ENCODE data around the gene RTN4R. TPM values are rescaled to one million over a fixed set of nuclear protein-coding genes. Genes with fewer than 3 reads are reported as not detected.

Gene RTN4R
- total RNA-seq, 2 experiments from 2014 or later = 2.6 to 3.1 TPM

DNA sequence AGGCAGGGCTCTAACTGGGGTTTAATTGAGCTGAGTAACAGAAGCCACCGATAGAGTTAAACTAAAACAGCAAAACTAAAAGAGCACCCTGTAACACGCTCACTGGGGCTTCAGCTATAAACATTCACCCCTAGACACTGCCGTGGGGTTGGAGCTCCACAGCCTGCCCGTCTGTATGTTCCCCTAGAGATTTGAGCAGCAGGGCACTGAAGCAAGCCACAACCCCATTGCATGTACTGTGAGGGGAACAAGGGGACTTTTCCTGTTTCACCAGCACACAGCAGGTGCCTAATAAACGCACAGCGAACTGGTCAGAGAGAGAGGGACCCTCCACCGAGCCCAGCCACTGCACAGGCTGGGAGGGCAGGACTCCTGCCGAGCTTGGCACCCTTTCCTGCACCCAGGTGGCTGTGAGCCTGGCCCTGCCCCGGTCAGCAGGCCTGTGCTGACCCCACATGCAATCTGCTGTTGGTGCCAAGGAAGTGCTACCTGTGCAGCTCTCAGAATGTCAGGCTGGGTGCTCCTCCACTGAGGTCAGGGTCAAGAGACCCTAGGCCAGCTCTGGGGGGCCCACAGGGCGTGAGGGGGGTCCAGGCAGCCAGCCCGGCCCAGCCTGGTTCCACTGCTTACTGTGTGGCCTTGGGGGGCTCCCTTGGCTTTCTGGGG lies 31.9 kb downstream of the RTN4R start:
- H3K27ac Mint-ChIP-seq = no peak overlapping the region
- H3K9me3 Mint-ChIP-seq = no peaks in the 10 kb centered on the region
- peaks cover 4% of the 10 kb centered on the region for H3K4me1 Mint-ChIP-seq (ENCODE audit: low read depth)
- POLR2A ChIA-PET = no interaction called here
- CTCF ChIA-PET = interaction anchor here (1.2 to 2.8 kb wide), 2 partner anchors 49 to 79 kb away, joined by 3 to 10 read pairs; no protein-coding TSS in a partner anchor
- H3K27me3 Mint-ChIP-seq = no peaks in the 10 kb centered on the region
- intact Hi-C loops (cut with micrococcal nuclease) = no loop called here
- DNase-seq = no peak
- H3K4me3 Mint-ChIP-seq = no peak overlapping the region
- no peaks in the 10 kb centered on the region for H3K36me3 Mint-ChIP-seq

DNA sequence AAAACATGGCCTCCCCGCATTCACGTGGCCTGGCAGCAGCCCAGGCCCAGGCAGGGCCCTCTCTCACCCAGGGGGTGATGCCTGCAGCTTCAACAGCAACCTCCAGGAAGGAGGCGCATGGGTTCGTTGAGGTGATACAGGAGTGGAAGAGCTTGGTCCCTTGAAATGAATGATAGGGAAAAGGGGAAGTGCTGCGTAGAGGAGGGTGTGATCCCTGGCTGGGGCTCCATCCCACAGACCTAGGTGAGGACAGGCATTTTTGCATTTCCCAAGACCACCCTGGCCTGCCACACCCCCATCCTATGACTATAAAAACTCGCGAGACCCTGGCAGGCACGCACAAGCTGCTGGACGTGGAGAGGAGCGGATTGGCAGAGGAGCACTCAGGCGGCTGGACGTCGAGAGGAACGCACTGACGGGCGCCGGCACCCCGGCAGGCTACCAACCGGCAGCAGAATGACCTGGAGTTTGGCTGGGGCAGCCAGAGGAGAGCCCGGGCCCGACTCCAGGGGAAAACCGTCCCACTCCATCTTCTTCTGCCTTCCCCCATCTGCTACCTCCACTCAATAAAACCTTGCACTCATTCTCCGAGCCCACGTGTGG lies 32.6 kb downstream of the RTN4R start:
- no peaks in the 10 kb centered on the region for H3K36me3 Mint-ChIP-seq
- DNase-seq = no peak
- H3K4me3 Mint-ChIP-seq = no peak overlapping the region
- H3K27ac Mint-ChIP-seq = no peak overlapping the region
- peaks cover 3% of the 10 kb centered on the region for H3K4me1 Mint-ChIP-seq (ENCODE audit: low read depth)
- no peaks in the 10 kb centered on the region for H3K9me3 Mint-ChIP-seq
- no peaks in the 10 kb centered on the region for H3K27me3 Mint-ChIP-seq
- POLR2A ChIA-PET = no interaction called here
- intact Hi-C loops (cut with micrococcal nuclease) = no loop called here
- CTCF ChIA-PET = interaction anchor here (0.6 to 1.2 kb wide), 2 partner anchors 48 to 185 kb away, joined by 3 to 5 read pairs; no protein-coding TSS in a partner anchor

DNA sequence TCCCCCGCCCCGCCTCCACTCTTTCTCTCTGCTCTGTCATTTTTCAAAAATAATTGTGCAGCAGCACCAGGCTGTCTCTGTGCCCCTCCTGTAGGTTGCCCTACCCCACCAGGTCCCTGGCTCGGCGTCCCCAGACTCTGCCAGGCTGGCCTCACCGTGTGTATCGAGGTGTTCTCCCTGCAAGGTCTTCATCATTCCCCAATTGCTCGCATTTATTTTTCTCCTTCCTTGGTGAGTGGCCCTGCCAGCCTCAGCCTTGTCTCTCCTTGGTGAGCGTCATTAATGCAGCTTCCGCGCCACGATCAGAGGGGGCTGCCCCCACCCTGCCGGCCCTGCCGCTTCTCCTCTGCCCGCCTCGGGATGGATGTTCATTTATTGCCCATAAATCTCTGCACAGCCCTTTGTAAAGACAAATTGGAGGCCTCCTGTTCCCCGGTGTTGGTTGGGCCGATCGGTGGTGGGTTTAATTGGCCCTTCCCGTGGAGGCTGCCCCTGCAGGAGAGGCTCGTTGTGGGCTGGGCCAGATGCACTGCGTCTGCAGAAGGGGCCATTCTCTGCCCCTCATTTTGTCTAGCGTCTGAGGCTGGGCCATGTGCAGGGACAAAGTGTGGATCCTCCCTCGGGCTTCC lies 33.2 kb downstream of the RTN4R start:
- intact Hi-C loops (cut with micrococcal nuclease) = no loop called here
- H3K4me3 Mint-ChIP-seq = no peak overlapping the region
- CTCF ChIA-PET = interaction anchor here (0.6 kb wide), 1 partner anchor 185 kb away, joined by 5 read pairs; no protein-coding TSS in a partner anchor
- H3K27me3 Mint-ChIP-seq = no peaks in the 10 kb centered on the region
- no peaks in the 10 kb centered on the region for H3K36me3 Mint-ChIP-seq
- peaks cover 3% of the 10 kb centered on the region for H3K4me1 Mint-ChIP-seq (ENCODE audit: low read depth)
- POLR2A ChIA-PET = no interaction called here
- no peak for DNase-seq
- no peak overlapping the region for H3K27ac Mint-ChIP-seq
- no peaks in the 10 kb centered on the region for H3K9me3 Mint-ChIP-seq

DNA sequence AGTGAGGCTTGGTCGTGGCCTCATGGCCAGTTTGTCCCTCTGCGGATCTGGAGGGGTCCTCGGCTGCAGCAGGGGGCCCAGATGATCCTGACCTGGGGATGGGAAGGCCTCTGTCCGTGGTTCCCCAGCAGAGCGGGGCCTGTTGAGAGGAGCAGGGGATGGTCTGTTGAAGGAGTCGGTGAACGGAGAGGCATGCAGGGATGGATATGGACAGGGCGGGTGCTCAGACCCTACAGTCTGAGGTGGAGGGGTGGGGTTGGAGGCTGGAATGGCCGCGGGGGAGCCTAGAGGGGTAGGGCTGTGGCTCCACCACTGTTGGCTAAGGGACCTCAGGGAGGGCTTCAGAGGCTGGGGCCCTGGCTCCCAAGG lies 33.8 kb downstream of the RTN4R start:
- CTCF ChIA-PET = no interaction called here
- intact Hi-C loops (cut with micrococcal nuclease) = no loop called here
- no peak for DNase-seq
- Mint-ChIP-seq H3K27ac (no peak overlapping the region), H3K27me3 (no peaks in the 10 kb centered on the region), H3K4me3 (no peak overlapping the region), H3K4me1 (ENCODE audit: low read depth) (peaks cover 3% of the 10 kb centered on the region), H3K9me3 (no peaks in the 10 kb centered on the region), H3K36me3 (no peaks in the 10 kb centered on the region)
- POLR2A ChIA-PET = no interaction called here

DNA sequence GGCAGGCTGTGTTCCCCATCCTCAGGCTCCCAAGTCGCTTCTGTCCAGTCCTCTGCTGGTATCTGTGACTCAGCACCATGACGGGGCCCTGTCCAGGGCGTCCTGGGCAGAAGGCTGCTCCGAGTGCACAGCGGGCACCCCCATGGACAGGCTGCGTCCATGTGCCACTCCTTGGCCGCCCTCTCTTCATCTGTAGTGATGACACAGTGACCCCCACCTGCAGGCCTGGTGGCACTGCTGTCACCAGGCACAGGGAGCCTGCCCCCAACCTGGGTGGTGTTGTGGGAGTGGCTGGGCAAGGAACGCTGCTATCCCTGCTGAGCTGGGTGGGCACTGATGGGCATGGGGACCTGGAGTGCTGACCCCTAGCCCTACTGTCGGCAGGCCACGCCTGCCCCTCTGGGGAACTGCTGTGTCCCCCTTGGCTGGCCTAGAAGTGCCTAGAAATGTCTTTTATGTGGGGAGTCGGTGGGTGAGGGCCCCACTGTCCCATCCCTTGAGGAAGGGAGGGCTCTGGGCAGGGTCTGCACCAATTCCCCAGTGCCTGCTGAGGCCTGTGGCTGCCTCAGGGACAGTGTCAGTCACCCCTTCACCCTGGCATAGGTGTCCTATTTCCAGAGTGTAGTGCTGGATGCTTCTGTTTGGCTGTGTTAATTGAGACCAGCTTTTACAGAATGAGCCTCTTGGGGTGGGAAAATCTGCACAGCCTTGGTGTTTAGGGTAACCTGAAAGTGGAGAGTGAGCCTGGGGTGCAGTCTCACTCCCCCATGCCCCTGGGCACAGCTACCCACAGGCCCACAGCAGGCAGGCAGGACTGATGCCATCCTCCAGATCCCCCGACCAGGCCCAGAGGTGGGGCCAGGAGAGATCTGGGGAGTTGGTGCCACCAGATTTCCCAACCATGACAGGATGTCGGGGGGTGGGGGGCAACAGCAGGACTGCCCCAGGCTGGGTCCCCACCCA lies 34.5 kb downstream of the RTN4R start:
- DNase-seq = no peak
- Mint-ChIP-seq H3K9me3 (no peaks in the 10 kb centered on the region), H3K4me1 (ENCODE audit: low read depth) (peaks cover under 1% of the 10 kb centered on the region), H3K27ac (no peak overlapping the region), H3K36me3 (no peaks in the 10 kb centered on the region), H3K4me3 (no peak overlapping the region), H3K27me3 (no peaks in the 10 kb centered on the region)
- POLR2A ChIA-PET = no interaction called here
- CTCF ChIA-PET = no interaction called here
- intact Hi-C loops (cut with micrococcal nuclease) = no loop called here

- CTCF ChIA-PET = no interaction called here
- POLR2A ChIA-PET = no interaction called here
- H3K4me1 Mint-ChIP-seq (ENCODE audit: low read depth) = no peaks in the 10 kb centered on the region
- no peak for DNase-seq
- no peaks in the 10 kb centered on the region for H3K9me3 Mint-ChIP-seq
- H3K36me3 Mint-ChIP-seq = no peaks in the 10 kb centered on the region
- no peak overlapping the region for H3K4me3 Mint-ChIP-seq
- H3K27ac Mint-ChIP-seq = no peak overlapping the region
- no peaks in the 10 kb centered on the region for H3K27me3 Mint-ChIP-seq
- intact Hi-C loops (cut with micrococcal nuclease) = no loop called here
Observed at GRCh38 chr22:20232781-20233180, 35.3 kb downstream of the RTN4R start.

DNA sequence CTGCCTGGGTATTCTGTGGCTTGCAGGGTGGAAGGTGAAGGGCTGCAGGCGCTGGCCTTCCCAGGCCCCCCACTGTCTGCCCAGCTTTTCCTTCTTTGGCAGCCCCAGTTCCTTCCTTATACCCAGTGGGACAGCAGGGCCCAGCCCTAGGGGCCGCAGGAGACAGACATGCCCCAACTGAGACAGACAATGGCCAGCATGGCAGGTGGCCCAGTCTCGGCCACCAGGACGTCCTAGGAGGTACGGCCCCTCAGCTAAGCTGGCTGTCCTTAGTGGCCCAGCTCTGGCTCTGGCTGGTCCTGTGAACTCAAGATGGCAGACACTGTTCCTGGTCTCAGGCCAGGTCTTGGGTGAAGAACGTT lies 35.9 kb downstream of the RTN4R start:
- no peak for DNase-seq
- Mint-ChIP-seq H3K4me3 (no peak overlapping the region), H3K27me3 (no peaks in the 10 kb centered on the region), H3K4me1 (ENCODE audit: low read depth) (no peaks in the 10 kb centered on the region), H3K27ac (no peak overlapping the region), H3K9me3 (no peaks in the 10 kb centered on the region), H3K36me3 (no peaks in the 10 kb centered on the region)
- CTCF ChIA-PET = no interaction called here
- POLR2A ChIA-PET = no interaction called here
- intact Hi-C loops (cut with micrococcal nuclease) = no loop called here

DNA sequence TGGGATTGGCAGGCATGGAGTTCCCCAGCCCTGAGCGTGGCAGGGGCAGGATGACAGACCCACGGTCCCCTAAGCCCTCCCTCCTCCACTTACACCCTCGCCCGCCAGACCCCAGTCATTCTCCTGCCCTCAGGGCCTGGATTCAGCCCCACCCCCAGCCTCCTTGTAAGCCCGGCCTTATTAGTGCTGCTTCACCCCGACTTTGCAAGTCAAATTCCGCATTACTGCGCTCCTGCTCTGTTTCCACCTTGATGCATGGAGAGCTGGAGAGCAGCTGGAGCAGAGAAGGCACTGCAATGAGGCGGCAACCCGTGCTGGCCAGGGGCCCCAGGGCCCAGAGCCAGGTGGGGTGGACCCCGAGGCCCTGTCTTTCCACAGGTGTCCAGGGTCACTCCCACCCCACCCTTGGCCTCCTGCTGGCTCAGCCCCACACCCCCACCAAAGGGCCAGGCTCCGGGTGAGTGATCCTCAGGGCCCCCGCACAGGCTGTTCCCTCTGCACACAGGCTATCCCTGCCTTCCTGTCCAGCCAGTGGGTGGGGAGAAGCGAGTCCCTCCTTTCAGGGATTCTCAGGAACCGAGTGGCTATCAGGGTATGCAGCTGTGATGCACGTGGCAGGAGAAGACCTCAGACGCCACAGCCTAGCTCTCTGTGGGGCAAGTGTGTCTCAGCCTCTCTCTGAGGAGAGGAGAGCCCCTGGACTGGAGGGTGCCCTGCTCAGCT lies 36.4 kb downstream of the RTN4R start:
- Mint-ChIP-seq H3K27ac (no peak overlapping the region), H3K9me3 (no peaks in the 10 kb centered on the region), H3K36me3 (no peaks in the 10 kb centered on the region), H3K4me3 (no peak overlapping the region), H3K4me1 (ENCODE audit: low read depth) (no peaks in the 10 kb centered on the region), H3K27me3 (no peaks in the 10 kb centered on the region)
- CTCF ChIA-PET = interaction anchor here (1.0 kb wide), 1 partner anchor 26 kb away, joined by 3 read pairs; no protein-coding TSS in a partner anchor
- POLR2A ChIA-PET = no interaction called here
- intact Hi-C loops (cut with micrococcal nuclease) = no loop called here
- no peak for DNase-seq

DNA sequence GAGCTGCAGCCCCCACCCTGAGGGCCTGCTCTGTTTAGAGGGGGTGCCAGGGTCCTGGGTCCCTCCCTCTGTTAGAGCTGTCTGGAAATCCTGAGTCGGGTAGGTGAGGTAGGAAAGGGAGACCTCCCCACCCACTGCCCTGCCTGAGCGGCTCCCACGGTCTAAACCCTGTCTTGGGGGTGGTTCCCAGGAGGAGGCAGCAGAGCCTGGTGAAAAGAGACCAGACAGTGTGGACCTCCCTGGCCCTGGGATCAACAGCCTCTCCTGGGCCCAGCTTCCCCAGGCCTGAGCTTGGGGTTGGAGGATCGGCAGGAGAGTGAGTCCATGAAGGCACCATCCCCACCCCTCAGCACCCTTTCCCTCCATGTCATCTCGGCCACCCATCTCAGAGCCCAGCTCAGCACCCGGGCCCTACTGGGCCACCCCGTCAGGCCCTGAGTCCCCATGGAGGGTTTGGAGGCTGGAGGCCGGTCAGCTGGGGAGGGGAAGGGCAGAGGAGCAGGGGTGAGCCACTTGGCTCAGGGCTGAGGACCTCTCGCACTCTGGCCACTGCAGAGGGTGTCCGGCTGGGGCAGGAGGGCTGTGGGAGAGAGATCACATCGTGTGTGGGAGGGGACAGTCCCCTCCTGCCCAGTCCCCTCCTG lies 37.2 kb downstream of the RTN4R start:
- Mint-ChIP-seq H3K36me3 (no peaks in the 10 kb centered on the region), H3K27ac (no peak overlapping the region), H3K4me3 (no peak overlapping the region), H3K4me1 (ENCODE audit: low read depth) (no peaks in the 10 kb centered on the region), H3K27me3 (no peaks in the 10 kb centered on the region), H3K9me3 (no peaks in the 10 kb centered on the region)
- ChIA-PET POLR2A (no interaction called here), CTCF (interaction anchor here (1.0 kb wide), 1 partner anchor 27 kb away, joined by 3 read pairs; no protein-coding TSS in a partner anchor)
- intact Hi-C loops (cut with micrococcal nuclease) = no loop called here
- no peak for DNase-seq

- DNase-seq = no peak
- no peak overlapping the region for H3K27ac Mint-ChIP-seq
- no peaks in the 10 kb centered on the region for H3K36me3 Mint-ChIP-seq
- peaks cover 5% of the 10 kb centered on the region for H3K9me3 Mint-ChIP-seq
- ChIA-PET CTCF (interaction anchor here (1.0 kb wide), 1 partner anchor 28 kb away, joined by 3 read pairs; no protein-coding TSS in a partner anchor), POLR2A (no interaction called here)
- no peaks in the 10 kb centered on the region for H3K27me3 Mint-ChIP-seq
- H3K4me1 Mint-ChIP-seq (ENCODE audit: low read depth) = no peaks in the 10 kb centered on the region
- H3K4me3 Mint-ChIP-seq = no peak overlapping the region
- intact Hi-C loops (cut with micrococcal nuclease) = no loop called here
Observed at GRCh38 chr22:20229916-20230775, 38.0 kb downstream of the RTN4R start.

DNA sequence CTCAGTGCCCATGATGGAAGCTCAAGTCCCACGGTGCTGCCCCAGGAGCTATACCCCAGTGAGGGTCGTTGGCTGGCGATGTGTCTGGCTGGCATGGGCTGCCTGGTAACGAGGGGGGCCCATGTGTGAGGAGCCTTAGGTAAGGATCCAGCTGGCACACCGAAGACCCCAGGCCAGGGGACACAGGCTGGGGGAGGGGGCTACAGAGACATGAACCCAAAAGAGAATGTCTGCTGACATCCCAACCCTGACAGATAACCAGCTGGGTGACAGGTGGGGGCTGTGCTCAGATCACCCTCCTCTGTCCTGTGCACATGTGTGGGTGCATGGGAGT lies 39.2 kb downstream of the RTN4R start:
- Mint-ChIP-seq H3K36me3 (no peaks in the 10 kb centered on the region), H3K9me3 (peaks cover 11% of the 10 kb centered on the region), H3K4me1 (ENCODE audit: low read depth) (no peaks in the 10 kb centered on the region), H3K4me3 (no peak overlapping the region), H3K27me3 (no peaks in the 10 kb centered on the region), H3K27ac (no peak overlapping the region)
- ChIA-PET POLR2A (no interaction called here), CTCF (interaction anchor here (1.0 kb wide), 1 partner anchor 72 kb away, joined by 3 read pairs; no protein-coding TSS in a partner anchor)
- no peak for DNase-seq
- intact Hi-C loops (cut with micrococcal nuclease) = no loop called here
